Measurements from ENCODE around the gene PAN3. TPM values are rescaled to one million over a fixed set of nuclear protein-coding genes. Genes with fewer than 3 reads are reported as not detected.

Gene PAN3
- total RNA-seq, 1 experiment from 2014 or later, result 18.5 TPM

- Histone ChIP-seq H3K27me3 (ENCODE audit: control insufficient read depth, insufficient read depth, low read length) (no peaks in the 10 kb centered on the region), H3K36me3 (ENCODE audit: control insufficient read depth, insufficient read depth, low read length) (no peaks in the 10 kb centered on the region), H3K9me3 (ENCODE audit: control insufficient read depth, insufficient read depth, low read depth, low read length) (no peaks in the 10 kb centered on the region), H3K27ac (ENCODE audit: low read length) (no peak overlapping the region), H3K4me3 (ENCODE audit: low read depth in 2 of 2, low read length in 2 of 2) (no peak overlapping the region), H3K4me1 (ENCODE audit: control insufficient read depth, insufficient read depth, low read length) (no peaks in the 10 kb centered on the region)
- ChIA-PET CTCF (no interaction called here), POLR2A (no interaction called here)
- DNase-seq (ENCODE audit: low read depth, low spot score) (no peak), ATAC-seq (no peak)
- intact Hi-C loops (cut with micrococcal nuclease; ENCODE audit: unreplicated experiment), result no loop called here
- no peak for TF ChIP-seq POLR2AphosphoS5 (IDR thresholded peaks at IDR 0.05; ENCODE audit: low read depth, low read length)
- TF ChIP-seq, protein P1, sequence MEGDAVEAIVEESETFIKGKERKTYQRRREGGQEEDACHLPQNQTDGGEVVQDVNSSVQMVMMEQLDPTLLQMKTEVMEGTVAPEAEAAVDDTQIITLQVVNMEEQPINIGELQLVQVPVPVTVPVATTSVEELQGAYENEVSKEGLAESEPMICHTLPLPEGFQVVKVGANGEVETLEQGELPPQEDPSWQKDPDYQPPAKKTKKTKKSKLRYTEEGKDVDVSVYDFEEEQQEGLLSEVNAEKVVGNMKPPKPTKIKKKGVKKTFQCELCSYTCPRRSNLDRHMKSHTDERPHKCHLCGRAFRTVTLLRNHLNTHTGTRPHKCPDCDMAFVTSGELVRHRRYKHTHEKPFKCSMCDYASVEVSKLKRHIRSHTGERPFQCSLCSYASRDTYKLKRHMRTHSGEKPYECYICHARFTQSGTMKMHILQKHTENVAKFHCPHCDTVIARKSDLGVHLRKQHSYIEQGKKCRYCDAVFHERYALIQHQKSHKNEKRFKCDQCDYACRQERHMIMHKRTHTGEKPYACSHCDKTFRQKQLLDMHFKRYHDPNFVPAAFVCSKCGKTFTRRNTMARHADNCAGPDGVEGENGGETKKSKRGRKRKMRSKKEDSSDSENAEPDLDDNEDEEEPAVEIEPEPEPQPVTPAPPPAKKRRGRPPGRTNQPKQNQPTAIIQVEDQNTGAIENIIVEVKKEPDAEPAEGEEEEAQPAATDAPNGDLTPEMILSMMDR (IDR thresholded peaks at IDR 0.05), result no peak
- no peak for TF ChIP-seq SIN3A (IDR thresholded peaks at IDR 0.05; ENCODE audit: borderline replicate concordance, insufficient read depth, low read depth, low read length)
- TF ChIP-seq, protein P2, sequence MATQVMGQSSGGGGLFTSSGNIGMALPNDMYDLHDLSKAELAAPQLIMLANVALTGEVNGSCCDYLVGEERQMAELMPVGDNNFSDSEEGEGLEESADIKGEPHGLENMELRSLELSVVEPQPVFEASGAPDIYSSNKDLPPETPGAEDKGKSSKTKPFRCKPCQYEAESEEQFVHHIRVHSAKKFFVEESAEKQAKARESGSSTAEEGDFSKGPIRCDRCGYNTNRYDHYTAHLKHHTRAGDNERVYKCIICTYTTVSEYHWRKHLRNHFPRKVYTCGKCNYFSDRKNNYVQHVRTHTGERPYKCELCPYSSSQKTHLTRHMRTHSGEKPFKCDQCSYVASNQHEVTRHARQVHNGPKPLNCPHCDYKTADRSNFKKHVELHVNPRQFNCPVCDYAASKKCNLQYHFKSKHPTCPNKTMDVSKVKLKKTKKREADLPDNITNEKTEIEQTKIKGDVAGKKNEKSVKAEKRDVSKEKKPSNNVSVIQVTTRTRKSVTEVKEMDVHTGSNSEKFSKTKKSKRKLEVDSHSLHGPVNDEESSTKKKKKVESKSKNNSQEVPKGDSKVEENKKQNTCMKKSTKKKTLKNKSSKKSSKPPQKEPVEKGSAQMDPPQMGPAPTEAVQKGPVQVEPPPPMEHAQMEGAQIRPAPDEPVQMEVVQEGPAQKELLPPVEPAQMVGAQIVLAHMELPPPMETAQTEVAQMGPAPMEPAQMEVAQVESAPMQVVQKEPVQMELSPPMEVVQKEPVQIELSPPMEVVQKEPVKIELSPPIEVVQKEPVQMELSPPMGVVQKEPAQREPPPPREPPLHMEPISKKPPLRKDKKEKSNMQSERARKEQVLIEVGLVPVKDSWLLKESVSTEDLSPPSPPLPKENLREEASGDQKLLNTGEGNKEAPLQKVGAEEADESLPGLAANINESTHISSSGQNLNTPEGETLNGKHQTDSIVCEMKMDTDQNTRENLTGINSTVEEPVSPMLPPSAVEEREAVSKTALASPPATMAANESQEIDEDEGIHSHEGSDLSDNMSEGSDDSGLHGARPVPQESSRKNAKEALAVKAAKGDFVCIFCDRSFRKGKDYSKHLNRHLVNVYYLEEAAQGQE (IDR thresholded peaks at IDR 0.05; ENCODE audit: insufficient read depth in 1 of 2, low read depth in 2 of 2, low read length in 1 of 2), result no peak
- no peak for TF ChIP-seq TCF7L2 (IDR thresholded peaks at IDR 0.05; ENCODE audit: low read depth, low read length)
- in situ Hi-C loops (cut with HindIII; ENCODE audit: low pct_unique_long_range_greater_than_20kb, low sequenced_read_pairs), result no loop called here
- no TSS peak for BruUV-seq (replicated peaks)
These were observed 81.8 kb downstream of the PAN3 start for GRCh38 chr13:28220166-28220565.

DNA sequence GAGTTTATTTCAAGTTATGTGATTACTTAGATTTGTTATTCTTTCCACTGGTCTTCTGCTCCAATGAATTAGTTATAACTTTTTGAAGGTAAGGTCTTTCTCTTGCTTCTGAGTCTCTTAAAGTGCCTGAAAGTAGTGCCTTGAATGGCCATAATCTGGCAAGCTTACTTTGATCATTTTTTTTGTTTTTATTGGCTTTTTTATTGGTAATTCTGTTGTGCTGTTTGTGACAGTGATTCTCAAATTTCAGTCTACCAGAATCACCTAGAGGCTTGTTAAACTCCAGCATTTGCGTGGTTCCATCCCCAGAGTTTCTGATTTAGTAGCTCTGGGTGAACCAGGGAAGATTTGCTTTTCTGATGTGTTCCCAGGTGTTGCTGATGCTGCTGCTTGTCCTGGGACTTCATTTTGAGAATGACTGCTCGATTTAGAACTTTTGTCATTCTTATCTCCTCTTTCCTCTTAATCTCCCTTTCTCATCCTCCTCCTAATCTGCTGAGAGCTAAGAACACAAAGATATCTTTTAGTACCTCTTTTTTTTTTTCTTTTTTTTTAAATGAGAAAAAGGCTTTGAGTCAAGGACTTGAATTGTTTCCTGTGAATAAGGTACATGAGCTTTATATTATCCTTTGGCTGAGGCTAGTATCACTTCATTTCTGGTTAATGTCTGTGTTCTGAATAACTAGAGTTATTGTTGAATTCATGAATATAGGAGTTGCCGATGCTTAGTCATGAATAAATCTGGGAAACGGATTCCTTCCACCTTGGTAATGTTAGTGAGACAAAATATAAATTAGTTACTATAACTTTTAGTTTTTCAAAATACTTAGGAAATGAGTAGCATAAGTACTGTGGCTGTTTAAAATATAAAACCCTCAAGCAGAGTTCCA is 91.4 kb downstream of the PAN3 start:
- intact Hi-C loops (cut with micrococcal nuclease; ENCODE audit: unreplicated experiment), result no loop called here
- CTCF ChIA-PET, result no interaction called here
- Histone ChIP-seq H3K9me3 (ENCODE audit: control insufficient read depth, insufficient read depth, low read depth, low read length) (no peaks in the 10 kb centered on the region), H3K4me1 (ENCODE audit: control insufficient read depth, insufficient read depth, low read length) (no peaks in the 10 kb centered on the region), H3K27me3 (ENCODE audit: control insufficient read depth, insufficient read depth, low read length) (no peaks in the 10 kb centered on the region), H3K36me3 (ENCODE audit: control insufficient read depth, insufficient read depth, low read length) (no peaks in the 10 kb centered on the region; the same call in 1 of the 2 replicates), H3K27ac (ENCODE audit: low read length) (no peak overlapping the region), H3K4me3 (ENCODE audit: low read depth in 2 of 2, low read length in 2 of 2) (no peak overlapping the region)
- BruUV-seq (replicated peaks), result no TSS peak
- ATAC-seq (no peak), DNase-seq (ENCODE audit: low read depth, low spot score) (no peak)
- POLR2A ChIA-PET, result interaction anchor here (0.6 kb wide), 2 partner anchors 59 to 576 kb away, joined by 3 to 5 read pairs; no protein-coding TSS in a partner anchor
- in situ Hi-C loops (cut with HindIII; ENCODE audit: low pct_unique_long_range_greater_than_20kb, low sequenced_read_pairs), result no loop called here
- no peak for TF ChIP-seq TCF7L2 (IDR thresholded peaks at IDR 0.05; ENCODE audit: low read depth, low read length)

GRCh38 chr13:28231642-28232041 is 93.3 kb downstream of the PAN3 start:
- intact Hi-C loops (cut with micrococcal nuclease; ENCODE audit: unreplicated experiment) (no loop called here), in situ Hi-C loops (cut with HindIII; ENCODE audit: low pct_unique_long_range_greater_than_20kb, low sequenced_read_pairs) (no loop called here)
- no peaks in the 10 kb centered on the region for H3K27me3 ChIP-seq (ENCODE audit: control insufficient read depth, insufficient read depth, low read length)
- H3K27ac ChIP-seq (ENCODE audit: low read length), result no peak overlapping the region
- H3K4me3 ChIP-seq (ENCODE audit: low read depth in 2 of 2, low read length in 2 of 2), result no peak overlapping the region
- no peaks in the 10 kb centered on the region; the same call in 1 of the 2 replicates for H3K36me3 ChIP-seq (ENCODE audit: control insufficient read depth, insufficient read depth, low read length)
- no TSS peak for BruUV-seq (replicated peaks)
- no peaks in the 10 kb centered on the region for H3K9me3 ChIP-seq (ENCODE audit: control insufficient read depth, insufficient read depth, low read depth, low read length)
- no peak for DNase-seq (ENCODE audit: low read depth, low spot score)
- ATAC-seq, result no peak
- no peak for TF ChIP-seq POLR2AphosphoS5 (IDR thresholded peaks at IDR 0.05; ENCODE audit: low read depth, low read length)
- TF ChIP-seq TCF7L2 (IDR thresholded peaks at IDR 0.05; ENCODE audit: low read depth, low read length), result no peak
- TF ChIP-seq, protein P1 (IDR thresholded peaks at IDR 0.05), result no peak
- TF ChIP-seq, protein P2 (IDR thresholded peaks at IDR 0.05; ENCODE audit: insufficient read depth in 1 of 2, low read depth in 2 of 2, low read length in 1 of 2), result no peak
- TF ChIP-seq SIN3A (IDR thresholded peaks at IDR 0.05; ENCODE audit: borderline replicate concordance, insufficient read depth, low read depth, low read length), result no peak
- ChIA-PET CTCF (no interaction called here), POLR2A (no interaction called here)
- no peaks in the 10 kb centered on the region for H3K4me1 ChIP-seq (ENCODE audit: control insufficient read depth, insufficient read depth, low read length)

Data from Panc1 (cell line).